Memory B cell (primary cell): ENCODE results near the gene CBX3.
"Not testable (repeated sequence)": the region's sequence is repeated elsewhere in the genome, so short reads cannot be mapped to it uniquely, and the experiment has no call there.

Experiments
- ATAC-seq: fragments of 150-1000 bp; cut with Tn5 transposase; 2 replicates; pipeline ENCODE4 v1.10.0; 2021; ENCODE audit warnings: low read depth, mild to moderate bottlenecking, moderate library complexity
- DNase-seq, 2 donors: peaks; one replicate each; pipeline ENCODE4 v3.0.0; 2022; ENCODE audit warnings: low spot score in 2 of 2
- H3K27ac Mint-ChIP-seq: one replicate; pipeline ENCODE4 v1.8.0; 2022; ENCODE audit warnings: mild to moderate bottlenecking, moderate library complexity, mixed read lengths
- H3K27me3 Mint-ChIP-seq: one replicate; pipeline ENCODE4 v1.8.0; 2022; ENCODE audit warnings: mixed read lengths
- H3K36me3 Mint-ChIP-seq: one replicate; pipeline ENCODE4 v1.8.0; 2022; ENCODE audit warnings: mild to moderate bottlenecking, mixed read lengths
- H3K4me1 Mint-ChIP-seq: one replicate; pipeline ENCODE4 v1.8.0; 2022; ENCODE audit warnings: mixed read lengths
- H3K4me3 Mint-ChIP-seq: one replicate; pipeline ENCODE4 v1.8.0; 2022; ENCODE audit warnings: mild to moderate bottlenecking, moderate library complexity, mixed read lengths
- H3K9me3 Mint-ChIP-seq: one replicate; pipeline ENCODE4 v1.8.0; 2022; ENCODE audit warnings: mixed read lengths

Gene CBX3

GRCh38 chr7:26188206-26188956 lies 13.2 kb upstream of the CBX3 start:
- Mint-ChIP-seq H3K9me3 (no peaks in the 10 kb centered on the region), H3K4me1 (peaks cover 53% of the 10 kb centered on the region), H3K36me3 (peaks cover 26% of the 10 kb centered on the region), H3K27ac (peak overlapping the region; percentile 85), H3K4me3 (no peak overlapping the region), H3K27me3 (no peaks in the 10 kb centered on the region)
- no peak for ATAC-seq
- no peak for DNase-seq

GRCh38 chr7:26188957-26189541 lies 12.5 kb upstream of the CBX3 start:
- ATAC-seq (no peak), DNase-seq (no peak)
- Mint-ChIP-seq H3K27me3 (no peaks in the 10 kb centered on the region), H3K4me1 (peaks cover 59% of the 10 kb centered on the region), H3K36me3 (peaks cover 33% of the 10 kb centered on the region), H3K4me3 (no peak overlapping the region), H3K27ac (peak overlapping the region; percentile 85), H3K9me3 (no peaks in the 10 kb centered on the region)

- Mint-ChIP-seq H3K4me1 (peaks cover 57% of the 10 kb centered on the region), H3K27me3 (no peaks in the 10 kb centered on the region), H3K9me3 (no peaks in the 10 kb centered on the region), H3K4me3 (no peak overlapping the region), H3K36me3 (peaks cover 35% of the 10 kb centered on the region), H3K27ac (peak overlapping the region; percentile 85)
- ATAC-seq (no peak), DNase-seq (no peak)
Measured at GRCh38 chr7:26189697-26190096, 11.8 kb upstream of the CBX3 start.

- Mint-ChIP-seq H3K27ac (peak overlapping the region; percentile 77), H3K9me3 (no peaks in the 10 kb centered on the region), H3K4me1 (peaks cover 54% of the 10 kb centered on the region), H3K27me3 (no peaks in the 10 kb centered on the region), H3K36me3 (peaks cover 38% of the 10 kb centered on the region), H3K4me3 (no peak overlapping the region)
- no peak for ATAC-seq
- no peak for DNase-seq
Measured at GRCh38 chr7:26190417-26190869, 11.1 kb upstream of the CBX3 start.

GRCh38 chr7:26191233-26191973 lies 10.1 kb upstream of the CBX3 start:
- H3K36me3 Mint-ChIP-seq, result peaks cover 45% of the 10 kb centered on the region
- no peak overlapping the region for H3K4me3 Mint-ChIP-seq
- peaks cover 55% of the 10 kb centered on the region for H3K4me1 Mint-ChIP-seq
- H3K27ac Mint-ChIP-seq, result peak overlapping the region; percentile 77
- no peaks in the 10 kb centered on the region for H3K27me3 Mint-ChIP-seq
- no peak for DNase-seq
- no peaks in the 10 kb centered on the region for H3K9me3 Mint-ChIP-seq
- no peak for ATAC-seq

- Mint-ChIP-seq H3K27ac (peak overlapping the region; percentile 82), H3K4me3 (peak overlapping the region; percentile 46), H3K4me1 (peaks cover 57% of the 10 kb centered on the region), H3K27me3 (no peaks in the 10 kb centered on the region), H3K9me3 (no peaks in the 10 kb centered on the region), H3K36me3 (peaks cover 48% of the 10 kb centered on the region)
- no peak for DNase-seq
- no peak for ATAC-seq
Measured at GRCh38 chr7:26191974-26192479, 9.5 kb upstream of the CBX3 start.

- Mint-ChIP-seq H3K9me3 (no peaks in the 10 kb centered on the region), H3K36me3 (peaks cover 52% of the 10 kb centered on the region), H3K4me3 (peak overlapping the region; percentile 61), H3K27ac (peak overlapping the region; percentile 82), H3K27me3 (no peaks in the 10 kb centered on the region), H3K4me1 (peaks cover 57% of the 10 kb centered on the region)
- ATAC-seq, result peak; percentile 38
- no peak for DNase-seq
Measured at GRCh38 chr7:26192485-26193087, 9.0 kb upstream of the CBX3 start.

- Mint-ChIP-seq H3K9me3 (no peaks in the 10 kb centered on the region), H3K27ac (peak overlapping the region; percentile 82), H3K27me3 (no peaks in the 10 kb centered on the region), H3K36me3 (peaks cover 53% of the 10 kb centered on the region), H3K4me1 (peaks cover 54% of the 10 kb centered on the region), H3K4me3 (peak overlapping the region; percentile 61)
- ATAC-seq (peak; percentile 26), DNase-seq (no peak)
Measured at GRCh38 chr7:26193432-26194207, 7.9 kb upstream of the CBX3 start.

- peak overlapping the region; percentile 39 for H3K4me3 Mint-ChIP-seq
- not testable (repeated sequence) for ATAC-seq
- H3K36me3 Mint-ChIP-seq, result peaks cover 59% of the 10 kb centered on the region
Measured at GRCh38 chr7:26194764-26195163, 6.8 kb upstream of the CBX3 start.

GRCh38 chr7:26195182-26195581 lies 6.4 kb upstream of the CBX3 start:
- Mint-ChIP-seq H3K4me3 (peak overlapping the region; percentile 39), H3K27ac (no peak overlapping the region), H3K9me3 (no peaks in the 10 kb centered on the region), H3K4me1 (peaks cover 50% of the 10 kb centered on the region), H3K27me3 (no peaks in the 10 kb centered on the region), H3K36me3 (peaks cover 60% of the 10 kb centered on the region)
- DNase-seq, result no peak
- no peak for ATAC-seq

More at GRCh38 chr7:26194764-26195163, 6.8 kb upstream of the CBX3 start:
- DNase-seq, H3K27me3 Mint-ChIP-seq, H3K9me3 Mint-ChIP-seq: not testable (repeated sequence)
- peaks cover 50% of the 10 kb centered on the region for H3K4me1 Mint-ChIP-seq
- peak overlapping the region; percentile 82 for H3K27ac Mint-ChIP-seq

GRCh38 chr7:26195867-26196657 lies 5.5 kb upstream of the CBX3 start:
- ATAC-seq (no peak), DNase-seq (no peak)
- peaks cover 46% of the 10 kb centered on the region for H3K4me1 Mint-ChIP-seq
- no peaks in the 10 kb centered on the region for H3K9me3 Mint-ChIP-seq
- H3K27me3 Mint-ChIP-seq, result no peaks in the 10 kb centered on the region
- H3K36me3 Mint-ChIP-seq, result peaks cover 56% of the 10 kb centered on the region
- H3K4me3 Mint-ChIP-seq, result peak overlapping the region; percentile 78
- peak overlapping the region; percentile 73 for H3K27ac Mint-ChIP-seq

GRCh38 chr7:26197153-26198115 lies 4.1 kb upstream of the CBX3 start:
- Mint-ChIP-seq H3K27me3 (no peaks in the 10 kb centered on the region), H3K27ac (peak overlapping the region; percentile 99), H3K36me3 (peaks cover 50% of the 10 kb centered on the region), H3K9me3 (no peaks in the 10 kb centered on the region), H3K4me1 (peaks cover 40% of the 10 kb centered on the region), H3K4me3 (peak overlapping the region; percentile 100)
- DNase-seq, result no peak
- ATAC-seq, result peak; percentile 15
